ENCODE results near the gene ACYP1. TPM values are rescaled to one million over a fixed set of nuclear protein-coding genes. Genes with fewer than 3 reads are reported as not detected.

Gene ACYP1
- total and polyA plus RNA-seq, 2 donors (not counting 3 experiments of a cell fraction or from before 2014, with no cell fraction given) = 30.2 to 37.5 TPM

DNA sequence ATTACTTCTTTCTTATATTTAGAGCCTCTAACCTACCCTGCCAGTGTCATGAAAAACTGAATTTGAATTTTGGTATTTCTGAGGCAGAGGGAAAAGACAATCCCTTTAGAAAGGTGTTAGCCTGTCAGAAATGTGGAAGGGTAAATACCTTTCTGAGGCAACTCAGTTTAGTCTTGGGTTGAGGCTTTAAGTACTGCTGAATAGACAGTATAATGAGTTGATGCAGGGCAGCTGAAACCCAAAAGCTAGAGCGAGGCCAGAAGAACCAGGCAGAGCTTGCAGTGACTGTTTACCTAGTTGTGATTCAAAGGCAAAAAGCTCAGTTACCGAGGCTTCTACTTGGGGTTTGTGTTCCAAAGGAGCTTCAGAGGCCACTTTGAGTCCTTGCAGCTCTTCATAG is 24.3 kb upstream of the ACYP1 start:
- H2AFZ ChIP-seq (ENCODE audit: low read depth, low read length) = no peak overlapping the region
- H3K27ac ChIP-seq (ENCODE audit: insufficient read depth, low read depth, low read length) = no peak overlapping the region
- TF ChIP-seq GATA2 (IDR thresholded peaks at IDR 0.05; ENCODE audit: insufficient read depth, insufficient read length, low read depth, low read length) (no peak), POLR2AphosphoS5 (IDR thresholded peaks at IDR 0.05; ENCODE audit: insufficient read depth, low read depth, low read length) (no peak), EZH2 (IDR thresholded peaks at IDR 0.05; ENCODE audit: borderline replicate concordance, low read depth, low read length, severe bottlenecking) (no peak), JUN (IDR thresholded peaks at IDR 0.05; ENCODE audit: borderline replicate concordance, insufficient read depth, insufficient read length, low read depth) (no peak), FOS (IDR thresholded peaks at IDR 0.05; ENCODE audit: borderline replicate concordance, insufficient read depth, low read length) (no peak), POLR2A (IDR thresholded peaks at IDR 0.05; ENCODE audit: low read depth, low read length) (no peak), MYC (IDR thresholded peaks at IDR 0.05; ENCODE audit: low read depth, low read length) (no peak)
- TF ChIP-seq, protein P1, sequence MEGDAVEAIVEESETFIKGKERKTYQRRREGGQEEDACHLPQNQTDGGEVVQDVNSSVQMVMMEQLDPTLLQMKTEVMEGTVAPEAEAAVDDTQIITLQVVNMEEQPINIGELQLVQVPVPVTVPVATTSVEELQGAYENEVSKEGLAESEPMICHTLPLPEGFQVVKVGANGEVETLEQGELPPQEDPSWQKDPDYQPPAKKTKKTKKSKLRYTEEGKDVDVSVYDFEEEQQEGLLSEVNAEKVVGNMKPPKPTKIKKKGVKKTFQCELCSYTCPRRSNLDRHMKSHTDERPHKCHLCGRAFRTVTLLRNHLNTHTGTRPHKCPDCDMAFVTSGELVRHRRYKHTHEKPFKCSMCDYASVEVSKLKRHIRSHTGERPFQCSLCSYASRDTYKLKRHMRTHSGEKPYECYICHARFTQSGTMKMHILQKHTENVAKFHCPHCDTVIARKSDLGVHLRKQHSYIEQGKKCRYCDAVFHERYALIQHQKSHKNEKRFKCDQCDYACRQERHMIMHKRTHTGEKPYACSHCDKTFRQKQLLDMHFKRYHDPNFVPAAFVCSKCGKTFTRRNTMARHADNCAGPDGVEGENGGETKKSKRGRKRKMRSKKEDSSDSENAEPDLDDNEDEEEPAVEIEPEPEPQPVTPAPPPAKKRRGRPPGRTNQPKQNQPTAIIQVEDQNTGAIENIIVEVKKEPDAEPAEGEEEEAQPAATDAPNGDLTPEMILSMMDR (IDR thresholded peaks at IDR 0.05; ENCODE audit: extremely low read depth in 1 of 2, insufficient read depth in 1 of 2, low read depth in 1 of 2, low read length in 2 of 2) = no peak
- TF ChIP-seq, protein P2, sequence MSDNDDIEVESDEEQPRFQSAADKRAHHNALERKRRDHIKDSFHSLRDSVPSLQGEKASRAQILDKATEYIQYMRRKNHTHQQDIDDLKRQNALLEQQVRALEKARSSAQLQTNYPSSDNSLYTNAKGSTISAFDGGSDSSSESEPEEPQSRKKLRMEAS (IDR thresholded peaks at IDR 0.05; ENCODE audit: insufficient read depth, insufficient read length) = no peak
- H3K9me1 ChIP-seq (replicated peaks; ENCODE audit: control insufficient read depth, extremely low read depth, insufficient read depth, low read length) = no peaks in the 10 kb centered on the region
- no peaks in the 10 kb centered on the region for H3K79me2 ChIP-seq (ENCODE audit: control insufficient read depth, insufficient read depth, low read length)
- no peaks in the 10 kb centered on the region for H4K20me1 ChIP-seq (replicated peaks; ENCODE audit: control insufficient read depth, extremely low read depth, insufficient read depth, low read length)
- POLR2A ChIA-PET = interaction anchor here (1.0 to 1.7 kb wide), 2 partner anchors 146 to 150 kb away, joined by 3 to 6 read pairs; no protein-coding TSS in a partner anchor
- no TSS peak for BruUV-seq (replicated peaks)
- peaks cover 10 to 20% of the 10 kb centered on the region in 2 experiments for H3K36me3 ChIP-seq (ENCODE audit: control insufficient read depth in 2 of 2, extremely low read depth in 1 of 2, insufficient read depth in 2 of 2, low read length in 2 of 2)
- FAIRE-seq (no peak), DNase-seq (ENCODE audit: low read depth, low spot score) (no peak)
- H3K4me3 ChIP-seq (replicated peaks in 1 of 3; ENCODE audit: insufficient read depth in 1 of 3, low read depth in 1 of 3, low read length in 3 of 3) = no peak overlapping the region
- CTCF ChIA-PET = interaction anchor here (0.6 to 6.2 kb wide), 46 partner anchors 9 to 226 kb away, joined by 3 to 109 read pairs (median 5); partner anchors contain the start of genes ACYP1, PGF, PROX2 and RPS6KL1
- H3K27me3 ChIP-seq (ENCODE audit: control insufficient read depth in 2 of 2, insufficient read depth in 2 of 2, low read length in 2 of 2) = no peaks in the 10 kb centered on the region
- H3K9me3 ChIP-seq (replicated peaks; ENCODE audit: control insufficient read depth, insufficient read depth, low read length) = no peaks in the 10 kb centered on the region
- H3K4me2 ChIP-seq (ENCODE audit: insufficient read depth, low read length) = no peak overlapping the region
- intact Hi-C loops (cut with micrococcal nuclease) = loop anchor here (1.0 kb wide), 3 partner anchors 142 to 227 kb away; no protein-coding TSS in a partner anchor
- dilution Hi-C loops (cut with MboI; ENCODE audit: extremely low pct_ligation_motif_present, low sequenced_read_pairs) = no loop called here
- H3K4me1 ChIP-seq (ENCODE audit: control insufficient read depth, extremely low read depth, insufficient read depth, low read length) = peaks cover 4% of the 10 kb centered on the region
- H3K9ac ChIP-seq (replicated peaks; ENCODE audit: extremely low read depth, insufficient read depth, low read length) = no peak overlapping the region
